GM23248 (cell line): ENCODE results near the gene ELAVL4.

ENCODE experiments used
- EZH2 ChIP-seq: fragments of 200-600 bp; sonication (generic); IDR thresholded peaks from 2 replicates; pipeline ENCODE4 v1.6.1; 2018; ENCODE audit warnings: antibody characterized with exemption, mild to moderate bottlenecking; ENCODE audit not compliant: insufficient read depth, poor library complexity, severe bottlenecking
- EZH2phosphoT487 ChIP-seq: fragments of 200-600 bp; sonication (generic); IDR thresholded peaks from 2 replicates; pipeline ENCODE4 v1.6.1; 2018; ENCODE audit warnings: antibody characterized with exemption, moderate library complexity, mild to moderate bottlenecking, low read depth; ENCODE audit not compliant: insufficient read depth

- TF ChIP-seq EZH2 (no peak), EZH2phosphoT487 (no peak)
Measured at GRCh38 chr1:50110656-50111055, 1.9 kb downstream of the ELAVL4 start.
